GM13976 (cell line): ENCODE results near the gene FAM13C.

ENCODE experiments used
- DNase-seq: peaks from one replicate; pipeline ENCODE4 v3.0.0; 2012; ENCODE audit warnings: low spot score
- CTCF ChIP-seq: IDR thresholded peaks from 2 replicates; pipeline ENCODE4 v1.5.1; 2012; ENCODE audit warnings: borderline replicate concordance, mild to moderate bottlenecking; ENCODE audit not compliant: insufficient read depth; ENCODE audit errors: extremely low read depth, missing control alignments, control extremely low read depth
- in situ Hi-C: fragments of 300-500 bp; cut with MboI; formaldehyde crosslinking; loops from one replicate; pipeline ENCODE4 v1.12.0; 2022; ENCODE audit warnings: low sequenced_read_pairs, mixed read lengths, inconsistent platforms; ENCODE audit not compliant: unreplicated experiment

FAM13C gene

GRCh38 chr10:59258890-59259289, 103.5 kb downstream of the FAM13C start:
- in situ Hi-C loops = no loop called here
- DNase-seq = no peak
- TF ChIP-seq CTCF = no peak

- TF ChIP-seq CTCF = no peak
- in situ Hi-C loops = no loop called here
Observed at GRCh38 chr10:59257224-59257623, 105.1 kb downstream of the FAM13C start.

GRCh38 chr10:59255463-59255862, 106.9 kb downstream of the FAM13C start:
- TF ChIP-seq CTCF = no peak
- in situ Hi-C loops = no loop called here
- no peak for DNase-seq

More at GRCh38 chr10:59257224-59257623, 105.1 kb downstream of the FAM13C start:
- no peak for DNase-seq

GRCh38 chr10:59252491-59252890, 109.9 kb downstream of the FAM13C start:
- no peak for DNase-seq
- in situ Hi-C loops = no loop called here
- TF ChIP-seq CTCF = no peak

GRCh38 chr10:59245686-59246085, 116.7 kb downstream of the FAM13C start:
- DNase-seq = no peak
- no peak for TF ChIP-seq CTCF
- in situ Hi-C loops = loop anchor here (25.0 kb wide), 1 partner anchor 367 kb away; no protein-coding TSS in a partner anchor

GRCh38 chr10:59244871-59245270, 117.5 kb downstream of the FAM13C start:
- TF ChIP-seq CTCF = no peak
- no peak for DNase-seq
- in situ Hi-C loops = loop anchor here (25.0 kb wide), 1 partner anchor 367 kb away; no protein-coding TSS in a partner anchor
